Measurements from ENCODE around the gene TRABD2B.

The TRABD2B gene

GRCh38 chr1:47971385-47972160 lies 25.6 kb downstream of the TRABD2B start:
- H3K4me3 ChIP-seq (ENCODE audit: low read length) = no peak overlapping the region
- no peak for DNase-seq (ENCODE audit: low read depth)
- TF ChIP-seq CTCF (IDR thresholded peaks at IDR 0.05; ENCODE audit: insufficient read depth, low read depth, low read length, missing control alignments) = no peak

- no peak for TF ChIP-seq CTCF (IDR thresholded peaks at IDR 0.05; ENCODE audit: insufficient read depth, low read depth, low read length, missing control alignments)
- H3K4me3 ChIP-seq (ENCODE audit: low read length) = no peak overlapping the region
- no peak for DNase-seq (ENCODE audit: low read depth)
These were observed 26.3 kb downstream of the TRABD2B start for GRCh38 chr1:47970882-47971281.

GRCh38 chr1:47969478-47969877 lies 27.7 kb downstream of the TRABD2B start:
- DNase-seq (ENCODE audit: low read depth) = no peak

GRCh38 chr1:47968556-47968888 lies 28.7 kb downstream of the TRABD2B start:
- no peak for TF ChIP-seq CTCF (IDR thresholded peaks at IDR 0.05; ENCODE audit: insufficient read depth, low read depth, low read length, missing control alignments)
- DNase-seq (ENCODE audit: low read depth) = no peak
- no peak overlapping the region for H3K4me3 ChIP-seq (ENCODE audit: low read length)

More at GRCh38 chr1:47969478-47969877, 27.7 kb downstream of the TRABD2B start:
- no peak for TF ChIP-seq CTCF (IDR thresholded peaks at IDR 0.05; ENCODE audit: insufficient read depth, low read depth, low read length, missing control alignments)
- H3K4me3 ChIP-seq (ENCODE audit: low read length) = no peak overlapping the region

GRCh38 chr1:47967864-47968555 lies 29.2 kb downstream of the TRABD2B start:
- H3K4me3 ChIP-seq (ENCODE audit: low read length) = no peak overlapping the region
- TF ChIP-seq CTCF (IDR thresholded peaks at IDR 0.05; ENCODE audit: insufficient read depth, low read depth, low read length, missing control alignments) = no peak
- no peak for DNase-seq (ENCODE audit: low read depth)

GRCh38 chr1:47965816-47966215 lies 31.4 kb downstream of the TRABD2B start:
- TF ChIP-seq CTCF (IDR thresholded peaks at IDR 0.05; ENCODE audit: insufficient read depth, low read depth, low read length, missing control alignments) = no peak
- no peak overlapping the region for H3K4me3 ChIP-seq (ENCODE audit: low read length)
- DNase-seq (ENCODE audit: low read depth) = no peak
